Esophagus (tissue), 2 donors: ENCODE measurements around the gene BLOC1S1. TPM values are rescaled to one million over a fixed set of nuclear protein-coding genes. Genes with fewer than 3 reads are reported as not detected.

ENCODE experiments used
- H3K27ac ChIP-seq, 2 donors: one replicate each; pipeline ENCODE4 v1.5.1; 2013; ENCODE audit warnings: low read depth in 2 of 2, mild to moderate bottlenecking in 2 of 2, inconsistent platforms in 1 of 2, low read length in 1 of 2, moderate library complexity in 1 of 2
- H3K27me3 ChIP-seq, 2 donors: one replicate each; pipeline ENCODE4 v1.6.1; 2013; ENCODE audit warnings: low read length in 2 of 2, control low read depth in 1 of 2, mild to moderate bottlenecking in 1 of 2; ENCODE audit not compliant: insufficient read depth in 2 of 2, control insufficient read depth in 1 of 2
- H3K36me3 ChIP-seq, 2 donors: one replicate each; pipeline ENCODE4 v1.6.1; 2013; ENCODE audit warnings: low read length in 1 of 2; ENCODE audit not compliant: control insufficient read depth in 2 of 2, insufficient read depth in 2 of 2
- H3K4me1 ChIP-seq, 2 donors: one replicate each; pipeline ENCODE4 v1.6.1; 2013; ENCODE audit warnings: low read length in 1 of 2; ENCODE audit not compliant: control insufficient read depth in 2 of 2, insufficient read depth in 2 of 2
- H3K4me3 ChIP-seq, 2 donors: one replicate each; pipeline ENCODE4 v1.5.1; 2013; ENCODE audit warnings: low read length in 2 of 2, mild to moderate bottlenecking in 2 of 2, low read depth in 1 of 2, moderate library complexity in 1 of 2
- H3K9me3 ChIP-seq, 2 donors: one replicate each; pipeline ENCODE4 v1.6.1; 2013; ENCODE audit warnings: mild to moderate bottlenecking in 2 of 2, low read depth in 1 of 2, low read length in 1 of 2, moderate library complexity in 1 of 2; ENCODE audit not compliant: control insufficient read depth in 2 of 2, insufficient read depth in 1 of 2
- WGBS, 2 donors: extraction: QIAGEN DNeasy Blood & Tissue Kit; methylation state at CpG; one replicate each; pipeline ENCODE4 v1.1.7; 2013; 5-methylcytosine and 5-hydroxymethylcytosine counted together
- polyA plus RNA-seq, 2 donors: library from polyadenylated mRNA; stranded (reverse); fragments of 200-250 nt; gene quantifications; one replicate each; pipeline ENCODE4 v1.2.3, GENCODE V29; 2013
- donor health status: healthy with polysubstance abuse.
- donor health status: Bipolar disorder and iron deficiency.

Gene BLOC1S1
- polyA plus RNA-seq, 2 donors: 269 to 326 TPM

DNA sequence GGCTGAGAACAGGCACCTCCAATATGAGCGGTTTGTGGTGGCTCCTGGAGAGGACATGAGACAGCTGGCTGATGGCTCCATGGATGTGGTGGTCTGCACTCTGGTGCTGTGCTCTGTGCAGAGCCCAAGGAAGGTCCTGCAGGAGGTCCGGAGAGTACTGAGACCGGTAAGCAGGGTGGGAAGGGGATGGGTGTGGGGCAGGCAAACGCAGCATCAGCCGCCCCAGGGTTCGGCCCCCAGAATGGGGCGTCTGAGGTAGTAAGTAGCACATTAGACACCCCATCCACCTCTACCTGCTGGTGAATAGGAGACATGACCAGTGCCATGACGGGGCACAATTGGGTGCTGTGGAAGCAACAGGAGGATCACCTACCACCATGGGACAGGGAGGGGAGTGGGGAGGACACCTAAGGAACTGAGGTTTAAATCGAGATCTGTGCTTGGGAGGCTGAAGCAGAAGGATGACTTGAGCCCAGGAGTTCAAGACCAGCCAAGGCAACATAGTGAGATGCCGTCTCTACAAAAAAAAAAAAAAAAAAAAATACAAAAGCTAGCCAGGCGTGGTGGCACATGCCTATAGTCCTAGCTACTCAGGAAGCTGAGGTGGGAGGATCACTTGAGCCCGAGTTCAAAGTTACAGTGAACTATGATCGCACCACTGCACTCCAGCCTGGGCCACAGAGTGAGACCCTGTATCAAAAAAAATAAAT, 33.6 kb upstream of the BLOC1S1 start:
- Histone ChIP-seq H3K36me3 (no peaks in the 10 kb centered on the region), H3K9me3 (no peaks in the 10 kb centered on the region), H3K27ac (no peak overlapping the region), H3K4me3 (no peak overlapping the region), H3K4me1 (peaks cover 0 to 7% of the 10 kb centered on the region in 2 donors), H3K27me3 (no peaks in the 10 kb centered on the region)
- WGBS, 2 donors: 70 to 80% methylated on average over 13 of the region's 13 CpGs

GRCh38 chr12:55683676-55684075, 32.2 kb upstream of the BLOC1S1 start:
- no peaks in the 10 kb centered on the region for H3K9me3 ChIP-seq
- no peak overlapping the region for H3K4me3 ChIP-seq
- H3K36me3 ChIP-seq: no peaks in the 10 kb centered on the region
- no peak overlapping the region for H3K27ac ChIP-seq
- H3K4me1 ChIP-seq: peaks cover 0 to 7% of the 10 kb centered on the region in 2 donors
- no peaks in the 10 kb centered on the region for H3K27me3 ChIP-seq
- WGBS, 2 donors: 91 to 94% methylated on average over 7 of the region's 7 CpGs

GRCh38 chr12:55684761-55685370, 31.0 kb upstream of the BLOC1S1 start:
- Histone ChIP-seq H3K4me3 (no peak overlapping the region), H3K4me1 (peaks cover 0 to 7% of the 10 kb centered on the region in 2 donors), H3K9me3 (no peaks in the 10 kb centered on the region), H3K27ac (no peak overlapping the region), H3K27me3 (no peaks in the 10 kb centered on the region), H3K36me3 (no peaks in the 10 kb centered on the region)
- WGBS, 2 donors: 94 to 95% methylated on average over 19 to 20 of the region's 20 CpGs

DNA sequence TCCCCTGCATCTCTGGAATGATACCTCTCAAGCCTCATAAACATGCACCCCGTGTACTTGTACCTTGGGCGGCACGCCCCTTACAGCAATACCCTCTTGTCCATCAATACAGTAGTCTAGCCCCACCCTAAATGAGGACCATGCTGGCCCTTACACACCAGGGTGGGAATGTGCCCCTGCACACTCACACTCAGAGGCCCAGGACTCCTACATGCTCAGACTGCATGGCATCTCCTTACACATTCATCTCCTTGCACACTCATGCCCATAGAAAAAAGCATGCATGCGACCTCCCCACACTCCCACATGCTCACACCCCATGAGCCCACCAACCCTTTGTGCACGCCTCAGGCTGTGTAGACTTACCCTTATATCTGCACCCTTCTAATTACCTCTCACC, 30.2 kb upstream of the BLOC1S1 start:
- no peak overlapping the region for H3K4me3 ChIP-seq
- no peaks in the 10 kb centered on the region for H3K9me3 ChIP-seq
- H3K36me3 ChIP-seq: no peaks in the 10 kb centered on the region
- no peaks in the 10 kb centered on the region for H3K27me3 ChIP-seq
- no peak overlapping the region for H3K27ac ChIP-seq
- 89 to 92% methylated on average over 5 of the region's 5 CpGs for WGBS, 2 donors
- H3K4me1 ChIP-seq: peaks cover 0 to 7% of the 10 kb centered on the region in 2 donors

DNA sequence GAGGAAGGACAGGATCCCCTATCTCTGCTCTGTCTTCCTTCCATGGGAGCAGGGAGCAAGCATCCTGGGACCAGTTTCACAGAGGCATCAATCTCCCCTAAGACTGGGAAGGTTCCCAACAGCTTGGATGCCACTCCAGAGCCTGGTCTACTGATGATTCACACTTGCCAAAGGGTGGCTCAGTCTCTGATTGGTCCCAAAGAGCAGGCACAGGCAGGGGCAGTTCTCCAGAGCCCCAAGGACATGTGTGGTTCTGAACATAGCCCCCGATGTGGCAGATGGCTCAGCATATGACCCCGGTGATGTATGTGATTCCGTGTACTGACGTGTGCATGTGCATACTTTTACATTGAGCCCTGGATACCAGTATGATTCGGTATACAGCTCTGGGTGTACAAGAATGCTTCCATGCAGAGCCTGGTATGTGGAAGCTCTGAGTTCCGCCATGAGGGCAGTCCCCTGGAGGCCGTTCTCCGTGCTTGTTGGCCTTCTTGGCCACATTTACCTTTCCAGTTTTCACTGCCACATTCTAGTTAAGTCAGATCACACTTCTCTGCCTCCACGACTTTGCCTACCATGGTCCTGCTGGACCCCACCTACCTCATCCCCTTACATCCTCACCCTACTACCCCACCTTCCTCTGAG, 29.4 kb upstream of the BLOC1S1 start:
- H3K36me3 ChIP-seq: no peaks in the 10 kb centered on the region
- WGBS, 2 donors: 86 to 94% methylated on average over 9 of the region's 9 CpGs
- peaks cover 0 to 4% of the 10 kb centered on the region in 2 donors for H3K4me1 ChIP-seq

GRCh38 chr12:55687746-55688145, 28.1 kb upstream of the BLOC1S1 start:
- Histone ChIP-seq H3K4me1 (no peaks in the 10 kb centered on the region), H3K9me3 (no peaks in the 10 kb centered on the region), H3K4me3 (no peak overlapping the region), H3K27me3 (no peaks in the 10 kb centered on the region), H3K36me3 (no peaks in the 10 kb centered on the region), H3K27ac (no peak overlapping the region)

More for the DNA sequence above, 29.4 kb upstream of the BLOC1S1 start:
- no peaks in the 10 kb centered on the region for H3K9me3 ChIP-seq
- no peaks in the 10 kb centered on the region for H3K27me3 ChIP-seq
- no peak overlapping the region for H3K27ac ChIP-seq
- H3K4me3 ChIP-seq: no peak overlapping the region

DNA sequence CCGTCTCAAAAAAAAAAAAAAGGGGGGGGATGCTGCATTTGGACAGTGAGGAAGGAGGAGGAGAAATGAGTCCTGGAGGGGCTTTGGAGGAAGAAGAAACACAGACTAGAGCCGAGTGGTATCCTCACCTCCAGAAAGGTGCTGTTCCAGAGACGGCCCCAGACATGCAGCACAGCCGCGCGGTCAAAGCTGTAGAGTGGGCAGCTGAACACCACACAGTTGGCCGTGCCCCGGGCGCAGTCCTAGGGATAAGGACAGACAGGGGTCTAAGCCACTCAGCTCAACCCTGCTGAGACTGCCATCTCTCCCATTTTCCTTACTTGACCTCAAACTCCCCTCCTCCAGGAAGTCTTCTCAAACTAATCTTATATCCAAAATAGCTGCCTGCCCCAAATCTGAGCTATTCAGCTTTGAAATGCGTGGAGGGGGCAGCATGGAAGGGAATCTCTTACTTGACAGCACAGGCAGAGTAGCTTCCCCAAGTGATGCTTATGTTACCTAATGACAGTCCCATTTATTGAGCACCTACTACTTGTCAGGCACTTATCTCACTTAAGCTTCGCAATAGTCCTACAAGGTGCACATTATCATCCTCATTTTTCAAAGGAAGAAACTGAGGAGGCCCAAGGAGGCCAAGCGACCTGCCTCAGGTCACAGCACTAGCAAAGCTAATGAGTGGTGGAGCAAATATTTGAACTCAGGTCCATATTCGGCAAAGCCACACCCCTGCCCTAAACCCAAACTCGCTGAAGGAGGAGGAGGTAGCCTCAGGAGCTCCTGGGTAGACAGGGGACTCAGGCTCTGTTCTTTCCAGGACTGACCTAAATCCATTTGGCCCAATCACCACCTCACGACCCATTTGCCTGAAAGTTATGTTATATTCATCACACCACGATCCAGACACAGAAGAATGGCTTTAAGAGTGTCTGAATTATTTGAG, 26.9 kb upstream of the BLOC1S1 start:
- no peaks in the 10 kb centered on the region for H3K36me3 ChIP-seq
- no peaks in the 10 kb centered on the region for H3K4me1 ChIP-seq
- no peak overlapping the region for H3K27ac ChIP-seq
- H3K4me3 ChIP-seq: no peak overlapping the region
- 87 to 90% methylated on average over 16 of the region's 16 CpGs for WGBS, 2 donors
- no peaks in the 10 kb centered on the region for H3K27me3 ChIP-seq
- no peaks in the 10 kb centered on the region for H3K9me3 ChIP-seq

DNA sequence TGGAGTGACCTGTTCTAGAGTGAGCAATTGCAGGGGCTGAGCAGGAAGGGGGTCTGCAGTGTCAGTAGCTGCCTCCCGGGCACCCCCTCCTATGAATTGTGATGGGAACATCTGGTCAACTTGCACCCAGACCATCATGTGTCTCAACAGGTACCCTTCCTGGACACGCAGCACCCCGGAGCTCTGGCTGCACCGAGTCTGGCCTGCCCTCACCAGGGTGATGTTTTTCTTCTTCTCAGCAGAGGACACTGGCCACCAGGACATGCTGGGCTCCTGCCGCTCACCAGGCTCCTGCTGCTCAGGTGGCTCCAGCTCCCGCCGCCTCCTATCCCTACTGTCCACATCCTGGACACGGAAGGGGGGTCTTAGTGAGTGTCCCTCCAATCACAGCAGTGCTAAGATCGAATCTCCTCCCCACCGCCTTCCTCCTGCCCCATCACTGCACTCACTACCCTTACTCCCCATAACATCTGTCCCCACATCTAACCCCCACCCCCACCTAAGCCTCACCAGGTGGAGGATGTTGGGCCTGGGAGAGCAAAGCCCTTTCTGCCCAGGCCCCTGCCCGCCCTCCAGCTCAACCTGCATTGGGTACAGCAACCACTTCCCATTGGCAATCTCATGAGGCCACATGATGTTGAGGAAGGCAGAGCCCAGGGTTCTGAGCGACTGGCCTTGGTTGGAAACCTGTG, 23.1 kb upstream of the BLOC1S1 start:
- Histone ChIP-seq H3K27me3 (no peaks in the 10 kb centered on the region), H3K4me3 (no peak overlapping the region), H3K4me1 (no peaks in the 10 kb centered on the region), H3K27ac (no peak overlapping the region), H3K9me3 (no peaks in the 10 kb centered on the region), H3K36me3 (peaks cover 0 to 2% of the 10 kb centered on the region in 2 donors)
- WGBS, 2 donors: 90 to 94% methylated on average over 12 of the region's 12 CpGs
